ENCODE data around the gene ADAM17. TPM values are rescaled to one million over a fixed set of nuclear protein-coding genes. Genes with fewer than 3 reads are reported as not detected.

ADAM17 gene
- total RNA-seq, 4 donors from 2014 or later = 7.7 to 47.0 (median 27.7) TPM

DNA sequence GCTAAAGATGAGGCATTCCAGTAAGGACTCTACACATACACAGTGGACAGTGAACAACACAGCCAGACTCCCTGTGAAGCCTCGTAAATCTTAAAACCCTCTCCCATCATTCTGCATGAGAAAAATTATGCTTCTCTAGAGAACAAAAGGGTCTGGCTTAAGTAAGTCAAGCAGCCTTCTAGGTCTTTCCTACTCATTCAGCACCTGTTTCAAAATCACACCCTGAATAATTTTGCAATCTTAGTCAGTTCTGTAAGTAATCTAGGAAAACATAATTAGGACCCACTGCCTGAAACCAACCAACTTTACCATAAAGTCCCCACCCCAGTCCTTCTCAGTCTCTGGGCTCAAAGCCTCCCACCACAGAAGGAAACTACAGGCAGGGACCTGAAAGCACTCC lies 61.5 kb downstream of the ADAM17 start:
- no peak overlapping the region for H3K27ac ChIP-seq
- H3K27me3 ChIP-seq = no peaks in the 10 kb centered on the region
- no peak for DNase-seq
- intact Hi-C loops (cut with DNase I; ENCODE audit: low total_unique reads) = no loop called here
- H3K36me3 ChIP-seq = no peaks in the 10 kb centered on the region
- H3K9me3 ChIP-seq = no peaks in the 10 kb centered on the region
- no peaks in the 10 kb centered on the region for H3K4me1 ChIP-seq
- TF ChIP-seq, protein P1, sequence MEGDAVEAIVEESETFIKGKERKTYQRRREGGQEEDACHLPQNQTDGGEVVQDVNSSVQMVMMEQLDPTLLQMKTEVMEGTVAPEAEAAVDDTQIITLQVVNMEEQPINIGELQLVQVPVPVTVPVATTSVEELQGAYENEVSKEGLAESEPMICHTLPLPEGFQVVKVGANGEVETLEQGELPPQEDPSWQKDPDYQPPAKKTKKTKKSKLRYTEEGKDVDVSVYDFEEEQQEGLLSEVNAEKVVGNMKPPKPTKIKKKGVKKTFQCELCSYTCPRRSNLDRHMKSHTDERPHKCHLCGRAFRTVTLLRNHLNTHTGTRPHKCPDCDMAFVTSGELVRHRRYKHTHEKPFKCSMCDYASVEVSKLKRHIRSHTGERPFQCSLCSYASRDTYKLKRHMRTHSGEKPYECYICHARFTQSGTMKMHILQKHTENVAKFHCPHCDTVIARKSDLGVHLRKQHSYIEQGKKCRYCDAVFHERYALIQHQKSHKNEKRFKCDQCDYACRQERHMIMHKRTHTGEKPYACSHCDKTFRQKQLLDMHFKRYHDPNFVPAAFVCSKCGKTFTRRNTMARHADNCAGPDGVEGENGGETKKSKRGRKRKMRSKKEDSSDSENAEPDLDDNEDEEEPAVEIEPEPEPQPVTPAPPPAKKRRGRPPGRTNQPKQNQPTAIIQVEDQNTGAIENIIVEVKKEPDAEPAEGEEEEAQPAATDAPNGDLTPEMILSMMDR (IDR thresholded peaks at IDR 0.05) = no peak
- TF ChIP-seq POLR2A (IDR thresholded peaks at IDR 0.05) = no peak
- no peak overlapping the region for H3K4me3 ChIP-seq

GRCh38 chr2:9493478-9493877 lies 62.2 kb downstream of the ADAM17 start:
- H3K27me3 ChIP-seq = no peaks in the 10 kb centered on the region
- no peak for TF ChIP-seq POLR2A (IDR thresholded peaks at IDR 0.05)
- TF ChIP-seq, protein P1 (IDR thresholded peaks at IDR 0.05) = no peak
- intact Hi-C loops (cut with DNase I; ENCODE audit: low total_unique reads) = no loop called here

DNA sequence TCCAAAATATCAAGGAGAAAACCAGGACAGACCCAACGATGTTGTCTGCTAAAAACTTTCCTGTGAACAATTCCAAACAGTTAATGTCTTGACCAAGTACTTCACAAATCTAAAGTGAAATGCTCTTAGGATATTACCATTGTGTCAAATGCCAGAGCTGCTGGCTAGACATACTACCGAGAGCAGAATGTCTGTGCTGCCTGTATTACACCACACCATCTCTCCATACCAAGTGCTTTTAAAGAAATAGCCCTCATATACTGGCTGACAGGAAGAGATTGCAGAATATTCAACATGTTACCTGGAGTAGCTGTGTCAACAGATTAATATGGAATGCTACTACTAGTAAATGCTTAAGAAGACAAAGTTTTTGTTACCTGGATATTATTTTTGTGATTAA lies 62.7 kb downstream of the ADAM17 start:
- TF ChIP-seq, protein P1 (IDR thresholded peaks at IDR 0.05) = no peak
- no peak for TF ChIP-seq POLR2A (IDR thresholded peaks at IDR 0.05)
- intact Hi-C loops (cut with DNase I; ENCODE audit: low total_unique reads) = no loop called here
- Histone ChIP-seq H3K4me1 (no peaks in the 10 kb centered on the region), H3K9me3 (no peaks in the 10 kb centered on the region), H3K27me3 (no peaks in the 10 kb centered on the region), H3K27ac (no peak overlapping the region), H3K36me3 (no peaks in the 10 kb centered on the region), H3K4me3 (no peak overlapping the region)
- DNase-seq = no peak

More at GRCh38 chr2:9493478-9493877, 62.2 kb downstream of the ADAM17 start:
- no peak overlapping the region for H3K27ac ChIP-seq
- H3K4me3 ChIP-seq = no peak overlapping the region
- no peaks in the 10 kb centered on the region for H3K36me3 ChIP-seq
- no peaks in the 10 kb centered on the region for H3K4me1 ChIP-seq
- no peaks in the 10 kb centered on the region for H3K9me3 ChIP-seq
- no peak for DNase-seq

DNA sequence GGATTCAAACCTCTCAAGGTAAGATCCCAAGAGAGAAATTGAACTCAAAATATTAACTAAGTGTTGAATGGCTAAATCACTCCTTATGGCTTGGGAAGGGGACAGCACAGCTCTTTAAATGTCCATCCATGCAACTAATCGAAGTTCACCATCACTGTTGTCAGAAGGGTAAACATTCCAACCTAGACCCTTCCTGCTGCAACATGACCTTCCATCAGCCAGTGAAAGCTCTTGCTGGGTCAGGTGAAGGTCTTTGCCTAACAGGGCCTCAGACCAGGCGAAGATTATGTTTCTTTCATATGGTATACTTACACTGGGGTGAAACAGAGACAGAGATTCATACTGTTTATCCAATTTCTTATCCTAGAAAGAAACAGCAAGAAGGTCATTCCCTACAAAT lies 64.8 kb downstream of the ADAM17 start:
- Histone ChIP-seq H3K9me3 (no peaks in the 10 kb centered on the region), H3K27me3 (no peaks in the 10 kb centered on the region), H3K27ac (no peak overlapping the region), H3K36me3 (no peaks in the 10 kb centered on the region), H3K4me1 (no peaks in the 10 kb centered on the region), H3K4me3 (no peak overlapping the region)
- intact Hi-C loops (cut with DNase I; ENCODE audit: low total_unique reads) = no loop called here
- no peak for DNase-seq
- TF ChIP-seq POLR2A (IDR thresholded peaks at IDR 0.05) = no peak
- TF ChIP-seq, protein P1 (IDR thresholded peaks at IDR 0.05) = no peak

DNA sequence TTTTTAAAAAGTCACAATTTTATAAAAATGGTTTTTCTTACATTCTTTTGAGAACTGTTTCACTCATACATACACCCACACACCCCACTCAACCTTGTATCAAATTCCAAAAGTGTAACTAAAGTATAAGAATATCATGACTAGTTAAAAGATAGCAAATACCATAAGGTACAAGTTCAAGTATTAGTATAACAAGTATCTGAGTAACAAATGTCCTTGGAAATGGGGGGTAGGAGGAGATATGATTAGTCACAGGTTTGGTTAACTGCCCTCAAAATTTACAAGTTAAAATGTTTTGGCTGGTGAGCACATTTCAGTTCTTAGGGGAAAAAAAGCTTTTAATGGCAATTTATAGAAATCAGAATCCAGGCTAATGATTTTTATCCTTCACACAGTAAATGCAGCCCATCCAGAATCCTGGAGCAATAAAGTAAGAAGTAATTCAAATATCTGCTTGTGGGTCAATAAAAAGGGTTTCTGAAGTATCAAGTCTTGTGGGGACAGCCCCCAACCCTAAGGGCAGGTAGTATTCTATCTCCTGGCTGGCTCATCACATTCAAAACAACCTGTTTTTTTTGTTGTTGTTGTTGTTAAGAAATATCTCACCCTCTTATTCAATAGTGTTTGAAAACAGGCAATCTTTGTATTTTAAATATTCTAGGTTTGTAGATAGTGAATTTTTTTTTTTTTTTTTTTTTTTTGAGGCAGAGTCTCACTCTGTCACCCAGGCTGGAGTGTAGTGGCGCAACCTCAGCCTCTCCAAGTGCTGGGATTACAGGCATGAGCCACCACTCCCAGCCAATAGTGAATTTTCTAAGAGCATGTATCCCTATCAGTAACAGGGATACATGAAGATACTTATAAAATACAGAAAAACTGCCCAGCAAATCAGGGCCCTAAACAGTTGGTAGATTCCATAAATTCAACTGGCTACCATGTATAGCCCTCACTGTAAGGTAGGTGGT lies 66.8 kb downstream of the ADAM17 start:
- no peak overlapping the region for H3K4me3 ChIP-seq
- H3K9me3 ChIP-seq = no peaks in the 10 kb centered on the region
- TF ChIP-seq, protein P1 (IDR thresholded peaks at IDR 0.05) = no peak
- TF ChIP-seq POLR2A (IDR thresholded peaks at IDR 0.05) = no peak
- no peaks in the 10 kb centered on the region for H3K4me1 ChIP-seq
- no peak overlapping the region for H3K27ac ChIP-seq
- H3K27me3 ChIP-seq = no peaks in the 10 kb centered on the region
- intact Hi-C loops (cut with DNase I; ENCODE audit: low total_unique reads) = no loop called here
- no peak for DNase-seq
- H3K36me3 ChIP-seq = no peaks in the 10 kb centered on the region
